Cerebellar nuclear complex (tissue), 1 donor: Measurements from ENCODE around the gene GRK5.

ENCODE experiments used
- DNase-seq, 2 experiments: peaks; one replicate each; lab custom pipeline; 2025; lab: John Stamatoyannopoulos, UW

GRK5 gene

GRCh38 chr10:119360181-119360921, 153.0 kb downstream of the GRK5 start:
- DNase-seq = no peak

GRCh38 chr10:119361037-119361436, 153.7 kb downstream of the GRK5 start:
- DNase-seq = no peak

- DNase-seq = no peak
Observed at GRCh38 chr10:119362122-119362521, 154.8 kb downstream of the GRK5 start.

- DNase-seq = no peak
Observed at GRCh38 chr10:119364645-119365600, 157.6 kb downstream of the GRK5 start.

GRCh38 chr10:119365773-119366599, 158.6 kb downstream of the GRK5 start:
- no peak for DNase-seq

- no peak for DNase-seq
Observed at GRCh38 chr10:119367841-119368549, 160.6 kb downstream of the GRK5 start.

GRCh38 chr10:119368581-119368980, 161.2 kb downstream of the GRK5 start:
- DNase-seq = no peak

- no peak for DNase-seq
Observed at GRCh38 chr10:119368991-119369869, 161.9 kb downstream of the GRK5 start.

GRCh38 chr10:119370111-119370741, 162.9 kb downstream of the GRK5 start:
- DNase-seq = no peak

GRCh38 chr10:119370972-119371703, 163.8 kb downstream of the GRK5 start:
- DNase-seq = no peak

GRCh38 chr10:119371704-119372663, 164.6 kb downstream of the GRK5 start:
- DNase-seq = no peak

GRCh38 chr10:119373294-119374102, 166.1 kb downstream of the GRK5 start:
- DNase-seq = no peak

GRCh38 chr10:119374236-119374635, 166.9 kb downstream of the GRK5 start:
- DNase-seq = no peak

- DNase-seq = no peak
Observed at GRCh38 chr10:119375574-119376272, 168.4 kb downstream of the GRK5 start.

- peak in 1 of 2 experiments; percentile 42 for DNase-seq
Observed at GRCh38 chr10:119377451-119377957, 170.1 kb downstream of the GRK5 start.
